RWPE1 (cell line): Measurements from ENCODE around the gene ZNF326.

Experiments
- CTCF ChIA-PET: fragments of 350-600 bp; sonication (Branson Sonifier 250); formaldehyde crosslinking; extraction: SDS; loops from one replicate; lab custom pipeline; 2021; lab: Yijun Ruan, JAX
- POLR2A ChIA-PET: fragments of 400-600 bp; formaldehyde crosslinking; extraction: SDS; loops from one replicate; lab custom pipeline; 2020; ENCODE audit warnings: antibody characterized with exemption; ENCODE audit not compliant: low non-redundant PET; lab: Yijun Ruan, JAX
- DNase-seq: peaks from one replicate; pipeline ENCODE4 v3.0.0; 2012; ENCODE audit warnings: low spot score
- H3K27ac ChIP-seq: fragments of 450-650 bp; 2 replicates; pipeline ENCODE4 v1.5.1; 2017
- TF ChIP-seq, protein P1 (sequence below): fragments of 450-650 bp; conservative IDR thresholded peaks from 2 replicates; pipeline ENCODE4 v1.5.1; 2017; ENCODE audit warnings: low read depth, mild to moderate bottlenecking

Gene ZNF326, protein sequence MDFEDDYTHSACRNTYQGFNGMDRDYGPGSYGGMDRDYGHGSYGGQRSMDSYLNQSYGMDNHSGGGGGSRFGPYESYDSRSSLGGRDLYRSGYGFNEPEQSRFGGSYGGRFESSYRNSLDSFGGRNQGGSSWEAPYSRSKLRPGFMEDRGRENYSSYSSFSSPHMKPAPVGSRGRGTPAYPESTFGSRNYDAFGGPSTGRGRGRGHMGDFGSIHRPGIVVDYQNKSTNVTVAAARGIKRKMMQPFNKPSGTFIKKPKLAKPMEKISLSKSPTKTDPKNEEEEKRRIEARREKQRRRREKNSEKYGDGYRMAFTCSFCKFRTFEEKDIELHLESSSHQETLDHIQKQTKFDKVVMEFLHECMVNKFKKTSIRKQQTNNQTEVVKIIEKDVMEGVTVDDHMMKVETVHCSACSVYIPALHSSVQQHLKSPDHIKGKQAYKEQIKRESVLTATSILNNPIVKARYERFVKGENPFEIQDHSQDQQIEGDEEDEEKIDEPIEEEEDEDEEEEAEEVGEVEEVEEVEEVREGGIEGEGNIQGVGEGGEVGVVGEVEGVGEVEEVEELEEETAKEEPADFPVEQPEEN

DNA sequence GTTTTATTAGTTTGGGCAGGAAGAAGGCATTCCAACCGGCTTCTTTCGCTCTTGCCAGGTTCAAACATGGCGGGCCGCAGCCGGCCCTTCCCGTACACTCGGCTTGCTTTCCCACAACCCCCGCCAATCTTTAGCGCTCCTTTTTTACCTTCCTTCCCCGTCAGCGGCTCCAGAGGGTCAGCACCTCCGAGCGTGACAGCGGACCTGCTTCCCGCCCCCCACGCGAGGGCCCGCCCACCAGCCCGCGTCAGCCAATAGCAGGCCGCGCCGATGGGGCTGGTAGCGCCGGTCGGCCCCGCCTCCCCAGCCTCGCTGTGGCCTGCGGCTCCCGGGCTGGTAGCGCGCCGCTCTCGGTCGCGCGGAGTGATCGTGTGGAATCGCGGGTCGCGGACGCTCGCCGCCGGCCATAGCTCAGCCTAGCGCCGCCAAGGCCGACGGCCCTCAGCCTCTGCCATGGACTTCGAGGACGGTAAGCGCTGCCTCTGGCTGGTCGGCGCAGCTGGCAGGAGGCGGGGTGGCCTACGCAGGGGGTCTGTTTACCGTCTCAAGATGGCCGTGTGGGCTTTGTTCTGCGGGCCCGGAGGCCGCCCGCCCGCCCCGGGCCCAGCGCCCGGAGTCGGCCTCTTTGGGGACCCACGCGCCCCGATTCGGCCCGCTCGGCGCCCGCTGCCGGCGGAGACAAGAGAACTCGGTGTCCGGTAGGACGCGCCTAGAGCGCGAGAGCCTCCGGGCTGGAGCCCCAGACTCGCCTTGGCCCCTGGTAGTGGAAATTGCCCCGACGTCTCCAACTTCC, at the start of gene ZNF326:
Gene ZNF326, plus strand, starts transcription at position 306 of the 793 bp plus-strand sequence. Its CDS starts 148 bp downstream, at position 454.
- peak; percentile 97 for DNase-seq
- peak within 1 kb of the TSS; percentile 94 for H3K27ac ChIP-seq
- POLR2A ChIA-PET, result no interaction called here
- TF ChIP-seq, protein P1, sequence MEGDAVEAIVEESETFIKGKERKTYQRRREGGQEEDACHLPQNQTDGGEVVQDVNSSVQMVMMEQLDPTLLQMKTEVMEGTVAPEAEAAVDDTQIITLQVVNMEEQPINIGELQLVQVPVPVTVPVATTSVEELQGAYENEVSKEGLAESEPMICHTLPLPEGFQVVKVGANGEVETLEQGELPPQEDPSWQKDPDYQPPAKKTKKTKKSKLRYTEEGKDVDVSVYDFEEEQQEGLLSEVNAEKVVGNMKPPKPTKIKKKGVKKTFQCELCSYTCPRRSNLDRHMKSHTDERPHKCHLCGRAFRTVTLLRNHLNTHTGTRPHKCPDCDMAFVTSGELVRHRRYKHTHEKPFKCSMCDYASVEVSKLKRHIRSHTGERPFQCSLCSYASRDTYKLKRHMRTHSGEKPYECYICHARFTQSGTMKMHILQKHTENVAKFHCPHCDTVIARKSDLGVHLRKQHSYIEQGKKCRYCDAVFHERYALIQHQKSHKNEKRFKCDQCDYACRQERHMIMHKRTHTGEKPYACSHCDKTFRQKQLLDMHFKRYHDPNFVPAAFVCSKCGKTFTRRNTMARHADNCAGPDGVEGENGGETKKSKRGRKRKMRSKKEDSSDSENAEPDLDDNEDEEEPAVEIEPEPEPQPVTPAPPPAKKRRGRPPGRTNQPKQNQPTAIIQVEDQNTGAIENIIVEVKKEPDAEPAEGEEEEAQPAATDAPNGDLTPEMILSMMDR, result no peak
- CTCF ChIA-PET, result no interaction called here

DNA sequence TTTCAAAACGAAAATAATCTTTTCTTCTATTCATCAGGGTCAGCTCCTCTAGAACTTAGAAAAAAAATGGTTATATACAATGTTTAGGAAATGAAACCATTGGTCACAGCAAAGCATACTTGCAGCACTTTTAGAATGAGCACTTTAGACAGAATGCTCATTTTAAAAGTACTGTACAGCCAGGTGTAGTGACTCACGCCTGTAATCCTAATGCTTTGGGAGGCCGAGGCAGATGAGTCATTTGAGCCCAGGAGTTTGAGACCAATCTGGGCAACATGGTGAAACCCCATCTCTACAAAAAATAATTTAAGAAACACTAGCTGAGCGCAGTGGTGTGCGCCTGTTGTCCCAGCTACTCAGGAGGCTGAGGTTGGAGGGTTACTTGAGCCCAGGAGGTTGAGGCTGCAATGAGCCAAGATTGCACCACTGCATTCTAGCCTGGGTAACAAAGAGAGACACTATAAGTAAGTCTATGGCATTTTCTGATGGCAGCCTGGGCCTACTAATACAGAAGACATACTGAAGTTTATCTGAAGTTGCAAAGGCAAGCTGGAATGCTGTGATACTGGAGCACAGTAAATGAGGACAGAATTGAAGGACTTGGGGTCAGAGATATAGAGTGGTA, 48.9 kb upstream of the ZNF326 start:
- TF ChIP-seq, protein P1, result no peak
- peak overlapping the region; percentile 57 for H3K27ac ChIP-seq
- CTCF ChIA-PET, result no interaction called here
- POLR2A ChIA-PET, result no interaction called here
- DNase-seq, result peak; percentile 26

DNA sequence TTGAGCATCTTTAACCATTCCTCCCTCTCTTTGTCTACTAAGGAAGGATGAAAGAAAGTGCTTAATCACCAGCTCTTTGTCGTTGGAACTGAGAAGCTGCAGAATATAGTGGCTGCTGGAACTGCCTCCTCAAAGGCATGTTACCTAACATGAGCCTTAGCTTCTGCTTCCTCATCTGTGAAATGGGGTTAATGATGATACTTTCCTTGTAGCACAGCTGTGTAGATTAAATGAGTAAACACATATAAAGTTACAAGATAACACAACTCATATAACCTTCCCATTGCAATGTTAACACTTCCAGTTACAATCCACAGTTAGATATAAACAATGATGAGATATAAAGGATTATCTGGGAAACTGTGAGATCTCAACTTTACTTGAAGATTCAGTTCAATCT, 48.4 kb upstream of the ZNF326 start:
- DNase-seq, result no peak
- H3K27ac ChIP-seq, result no peak overlapping the region
- TF ChIP-seq, protein P1, result no peak
- CTCF ChIA-PET, result interaction anchor here (0.6 kb wide), 1 partner anchor 25 kb away, joined by 3 read pairs; no protein-coding TSS in a partner anchor
- POLR2A ChIA-PET, result no interaction called here

DNA sequence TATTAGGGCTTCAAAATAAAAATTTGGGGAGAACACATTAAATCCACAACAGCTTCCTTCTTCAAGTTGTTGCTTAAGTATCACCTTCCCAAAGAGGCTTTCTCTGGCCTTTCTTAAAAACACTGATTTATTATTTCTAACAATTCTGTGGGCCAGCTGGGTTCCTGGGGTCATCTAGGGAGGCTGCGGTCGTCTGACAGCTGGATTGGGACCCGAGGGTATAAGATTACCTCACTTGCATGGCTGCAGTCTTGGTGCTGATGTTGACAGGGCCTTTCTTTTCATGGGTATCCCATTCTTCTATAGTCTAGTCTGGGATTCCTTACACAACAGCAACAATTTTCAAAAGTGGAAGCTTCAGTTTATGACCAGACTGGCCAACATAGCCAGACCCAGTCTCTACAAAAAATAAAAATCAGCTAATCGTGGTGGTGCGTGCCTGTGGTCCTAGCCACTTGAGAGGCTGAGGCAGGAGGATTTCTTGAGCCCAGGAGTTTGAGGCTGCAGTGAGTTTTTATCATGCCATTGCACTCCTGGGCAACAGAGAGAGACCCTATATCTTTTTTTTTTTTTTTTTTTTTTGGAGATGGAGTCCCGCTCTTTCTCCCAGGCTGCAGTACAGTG, 46.1 kb upstream of the ZNF326 start:
- POLR2A ChIA-PET, result no interaction called here
- TF ChIP-seq, protein P1, result no peak
- H3K27ac ChIP-seq, result no peak overlapping the region
- CTCF ChIA-PET, result interaction anchor here (0.6 to 0.9 kb wide), 2 partner anchors 39 to 313 kb away, joined by 3 to 6 read pairs; no protein-coding TSS in a partner anchor
- DNase-seq, result no peak

DNA sequence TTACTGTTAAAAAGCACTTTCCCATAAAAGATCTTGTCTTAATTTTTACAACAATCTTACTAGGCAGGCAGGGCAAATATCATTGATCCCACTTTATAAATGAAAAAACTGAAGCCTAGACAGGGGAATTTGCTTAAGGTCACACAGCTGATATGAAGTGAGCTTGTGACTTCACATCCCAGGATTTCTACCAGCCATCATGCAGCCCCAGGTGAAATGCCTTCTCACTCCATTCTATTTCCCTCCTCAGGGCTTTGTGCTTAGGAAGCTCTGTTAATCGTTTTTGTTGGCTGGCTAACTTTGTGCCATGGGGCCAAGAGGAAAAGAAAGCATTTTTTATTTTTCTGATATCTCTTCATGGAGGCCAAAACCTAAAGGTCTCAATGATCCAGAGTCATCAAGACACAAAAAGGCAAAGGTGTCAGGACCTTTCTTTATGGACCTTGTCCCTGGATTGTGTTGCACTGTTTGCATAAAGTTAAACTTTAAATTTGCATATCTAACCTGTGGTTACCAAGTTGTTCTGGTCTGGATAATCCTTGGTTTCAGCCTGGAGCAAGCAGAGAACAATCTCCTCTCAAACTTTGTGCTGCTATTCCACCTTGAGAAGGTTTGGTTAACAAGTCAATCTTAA, 44.8 kb upstream of the ZNF326 start:
- POLR2A ChIA-PET, result interaction anchor here (0.6 kb wide), 1 partner anchor 506 kb away, joined by 10 read pairs; no protein-coding TSS in a partner anchor
- CTCF ChIA-PET, result interaction anchor here (0.7 kb wide), 1 partner anchor 123 kb away, joined by 3 read pairs; no protein-coding TSS in a partner anchor
- no peak for DNase-seq
- TF ChIP-seq, protein P1, result no peak
- H3K27ac ChIP-seq, result no peak overlapping the region
